VCaP (cell line): ENCODE measurements around the gene ZSWIM6.

ENCODE experiments used
- H3K27ac ChIP-seq: fragments of 450-650 bp; 2 replicates; pipeline ENCODE4 v1.5.1; 2017
- CTCF ChIP-seq: fragments of 450-650 bp; conservative IDR thresholded peaks from 2 replicates; pipeline ENCODE4 v1.5.1; 2017; ENCODE audit warnings: mild to moderate bottlenecking, moderate library complexity

The ZSWIM6 gene

GRCh38 chr5:61447780-61448495 lies 115.9 kb downstream of the ZSWIM6 start:
- no peak for TF ChIP-seq CTCF
- no peak overlapping the region for H3K27ac ChIP-seq

GRCh38 chr5:61449804-61450492 lies 117.9 kb downstream of the ZSWIM6 start:
- TF ChIP-seq CTCF = no peak
- no peak overlapping the region for H3K27ac ChIP-seq

GRCh38 chr5:61450493-61451279 lies 118.6 kb downstream of the ZSWIM6 start:
- H3K27ac ChIP-seq = no peak overlapping the region
- no peak for TF ChIP-seq CTCF

- H3K27ac ChIP-seq = no peak overlapping the region
- TF ChIP-seq CTCF = no peak
These were observed 123.3 kb downstream of the ZSWIM6 start for GRCh38 chr5:61455179-61456006.

- H3K27ac ChIP-seq = no peak overlapping the region
- TF ChIP-seq CTCF = no peak
These were observed 128.4 kb downstream of the ZSWIM6 start for GRCh38 chr5:61460471-61460870.

- H3K27ac ChIP-seq = no peak overlapping the region
- no peak for TF ChIP-seq CTCF
These were observed 129.4 kb downstream of the ZSWIM6 start for GRCh38 chr5:61461417-61461816.
